Stomach (tissue), 9 donors: ENCODE data around the gene ORC3. TPM values are rescaled to one million over a fixed set of nuclear protein-coding genes. Genes with fewer than 3 reads are reported as not detected.

Source experiments
- DNase-seq, 2 donors: peaks; one replicate each; pipeline versions ENCODE4 v3.0.0 to v3.0.0-alpha.2; 2013 to 2019
- H3K27ac ChIP-seq, 5 donors: fragments of 200-600 bp in 4 of 5; sonication (generic) in 4 of 5; one replicate each; pipeline ENCODE4 v1.5.1; 2013 to 2019; ENCODE audit warnings: mild to moderate bottlenecking in 1 of 5, moderate library complexity in 1 of 5
- H3K27me3 ChIP-seq, 3 donors: fragments of 200-600 bp; sonication (generic); one replicate each; pipeline ENCODE4 v1.5.1; 2017 to 2019; ENCODE audit warnings: mixed run types in 1 of 3
- H3K36me3 ChIP-seq, 4 donors: fragments of 200-600 bp; sonication (generic); 1 replicate in 3 of 4; 2 replicates in 1 of 4; pipeline ENCODE4 v1.5.1; 2016 to 2019
- H3K4me1 ChIP-seq, 4 donors: fragments of 200-600 bp; sonication (generic); one replicate each; pipeline ENCODE4 v1.5.1; 2016 to 2019
- H3K4me3 ChIP-seq, 4 donors: fragments of 200-600 bp; sonication (generic) in 3 of 4; one replicate each; pipeline ENCODE4 v1.5.1; 2016 to 2019; ENCODE audit warnings: mild to moderate bottlenecking in 1 of 4
- H3K9me3 ChIP-seq, 4 donors: fragments of 200-600 bp; sonication (generic); one replicate each; pipeline ENCODE4 v1.5.1; 2016 to 2019
- EP300 ChIP-seq: sonication (generic); formaldehyde crosslinking; IDR thresholded peaks from one replicate; pipeline ENCODE4 v1.6.1; 2017; ENCODE audit warnings: antibody characterized with exemption
- POLR2A ChIP-seq, 4 donors: fragments of 450-650 bp; IDR thresholded peaks; one replicate each; pipeline ENCODE4 v1.6.1; 2016; ENCODE audit warnings: antibody characterized with exemption in 4 of 4, control low read depth in 2 of 4, mild to moderate bottlenecking in 1 of 4, moderate library complexity in 1 of 4
- POLR2AphosphoS5 ChIP-seq, 3 donors: sonication (generic); formaldehyde crosslinking; IDR thresholded peaks; one replicate each; pipeline ENCODE4 v1.6.1; 2016; ENCODE audit warnings: antibody characterized with exemption in 3 of 3
- WGBS, 5 donors: extraction: QIAGEN DNeasy Blood & Tissue Kit in 3 of 5; methylation state at CpG; one replicate each; pipeline versions ENCODE4 v1.1.5 to v1.1.7; 2013 to 2018; 5-methylcytosine and 5-hydroxymethylcytosine counted together
- intact Hi-C: fragments of 100-400 bp; cut with DNase I; formaldehyde crosslinking; loops from one replicate; pipeline ENCODE4 v1.15.1; 2023; ENCODE audit warnings: low total_unique reads
- polyA plus RNA-seq, 3 donors: library from polyadenylated mRNA; stranded (reverse); fragments of 200-250 nt; gene quantifications; one replicate each; pipeline ENCODE4 v1.2.3, GENCODE V29; 2013
- total RNA-seq, 5 donors: library from RNA; depleted of rRNA; stranded (reverse); fragments of >200 nt; gene quantifications; one replicate each; pipeline versions ENCODE4 v1.1.0 to v1.2.3, GENCODE V29; 2014 to 2016
- TF ChIP-seq, protein P1 (sequence below), 7 experiments: fragments of 450-650 bp in 4 of 7; fragments of 200-600 bp in 3 of 7; sonication (generic) in 3 of 7; IDR thresholded peaks; one replicate each; pipeline ENCODE4 v1.5.1; 2016 to 2019; ENCODE audit warnings: antibody characterized with exemption in 7 of 7, control low read depth in 2 of 7, mild to moderate bottlenecking in 1 of 7
- donor health status: healthy with polysubstance abuse.
- donor health status: Bipolar disorder and iron deficiency.
- donor health status: healthy.

ORC3 gene
- total and polyA plus RNA-seq, 8 donors = 5.8 to 33.8 (median 11.0) TPM

DNA sequence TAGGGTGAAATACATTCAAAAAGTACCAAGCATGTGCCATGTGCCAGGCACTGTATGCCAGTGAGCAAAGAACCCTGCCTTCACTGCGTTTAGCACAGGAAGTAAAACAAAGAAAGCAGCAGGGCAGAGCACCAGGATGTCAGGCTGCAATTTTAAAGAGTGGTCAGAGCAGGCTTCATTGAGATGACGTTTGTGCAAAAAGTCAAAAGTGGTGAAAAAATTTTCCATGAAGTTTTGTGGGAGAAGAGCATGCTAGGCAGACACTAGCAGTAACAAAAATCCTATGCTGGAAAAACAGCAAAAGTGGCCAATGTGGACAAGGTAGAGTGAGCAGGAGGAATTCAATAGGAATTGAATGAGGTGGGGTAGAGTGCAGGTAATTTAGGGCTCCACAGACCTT, 80.8 kb downstream of the ORC3 start:
- H3K27ac ChIP-seq = no peak overlapping the region
- intact Hi-C loops = no loop called here

DNA sequence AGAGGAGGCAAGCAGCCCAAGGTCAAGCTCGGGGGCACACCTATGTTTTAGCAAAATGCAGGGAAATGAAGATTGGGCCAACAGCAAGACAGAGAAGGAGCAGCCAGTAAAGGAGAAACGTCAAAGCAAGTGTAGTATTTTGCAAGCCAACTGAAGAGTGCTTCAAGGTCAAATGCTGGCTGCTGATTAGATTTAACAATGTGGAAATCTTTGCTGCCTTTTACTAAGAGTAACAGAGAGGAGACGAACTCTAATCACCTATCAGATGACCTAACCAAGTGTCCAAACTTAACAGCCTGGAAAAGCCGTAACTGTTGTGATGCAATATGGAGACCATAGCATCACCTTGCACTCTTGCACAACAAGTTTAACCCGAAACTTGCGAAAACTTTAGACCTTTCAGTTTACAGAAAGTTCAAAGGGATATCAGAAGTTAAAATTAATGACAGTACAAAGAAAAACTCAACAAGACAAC, 81.7 kb downstream of the ORC3 start:
- H3K27ac ChIP-seq = no peak overlapping the region
- TF ChIP-seq EP300 = no peak
- no peak for TF ChIP-seq POLR2A (IDR thresholded peaks at IDR 0.05)
- TF ChIP-seq, protein P1, sequence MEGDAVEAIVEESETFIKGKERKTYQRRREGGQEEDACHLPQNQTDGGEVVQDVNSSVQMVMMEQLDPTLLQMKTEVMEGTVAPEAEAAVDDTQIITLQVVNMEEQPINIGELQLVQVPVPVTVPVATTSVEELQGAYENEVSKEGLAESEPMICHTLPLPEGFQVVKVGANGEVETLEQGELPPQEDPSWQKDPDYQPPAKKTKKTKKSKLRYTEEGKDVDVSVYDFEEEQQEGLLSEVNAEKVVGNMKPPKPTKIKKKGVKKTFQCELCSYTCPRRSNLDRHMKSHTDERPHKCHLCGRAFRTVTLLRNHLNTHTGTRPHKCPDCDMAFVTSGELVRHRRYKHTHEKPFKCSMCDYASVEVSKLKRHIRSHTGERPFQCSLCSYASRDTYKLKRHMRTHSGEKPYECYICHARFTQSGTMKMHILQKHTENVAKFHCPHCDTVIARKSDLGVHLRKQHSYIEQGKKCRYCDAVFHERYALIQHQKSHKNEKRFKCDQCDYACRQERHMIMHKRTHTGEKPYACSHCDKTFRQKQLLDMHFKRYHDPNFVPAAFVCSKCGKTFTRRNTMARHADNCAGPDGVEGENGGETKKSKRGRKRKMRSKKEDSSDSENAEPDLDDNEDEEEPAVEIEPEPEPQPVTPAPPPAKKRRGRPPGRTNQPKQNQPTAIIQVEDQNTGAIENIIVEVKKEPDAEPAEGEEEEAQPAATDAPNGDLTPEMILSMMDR (IDR thresholded peaks at IDR 0.05) = no peak
- no peak for TF ChIP-seq POLR2AphosphoS5 (IDR thresholded peaks at IDR 0.05)
- WGBS, 5 donors = 73 to 81% (median 75%) methylated on average over 6 of the region's 6 CpGs

More for the DNA sequence above, 80.8 kb downstream of the ORC3 start:
- Histone ChIP-seq H3K4me1 (peaks cover 0 to 11% (median 3%) of the 10 kb centered on the region in 4 donors), H3K36me3 (peaks cover 6 to 71% (median 62%) of the 10 kb centered on the region in 4 donors), H3K27me3 (no peaks in the 10 kb centered on the region), H3K4me3 (no peak overlapping the region), H3K9me3 (no peaks in the 10 kb centered on the region)
- 40 to 63% (median 52%) methylated on average over 2 of the region's 2 CpGs for WGBS, 5 donors
- no peak for DNase-seq
- TF ChIP-seq POLR2AphosphoS5 (IDR thresholded peaks at IDR 0.05) (no peak), POLR2A (IDR thresholded peaks at IDR 0.05) (no peak), EP300 (no peak)
- TF ChIP-seq, protein P1 (IDR thresholded peaks at IDR 0.05) = no peak

GRCh38 chr6:87672641-87673040, 82.7 kb downstream of the ORC3 start:
- Histone ChIP-seq H3K9me3 (no peaks in the 10 kb centered on the region), H3K27ac (no peak overlapping the region), H3K36me3 (peaks cover 6 to 81% (median 75%) of the 10 kb centered on the region in 4 donors), H3K4me3 (no peak overlapping the region), H3K4me1 (peaks cover 0 to 11% (median 3%) of the 10 kb centered on the region in 4 donors), H3K27me3 (no peaks in the 10 kb centered on the region)
- 74 to 91% (median 80%) methylated on average over 2 of the region's 2 CpGs for WGBS, 5 donors
- DNase-seq = no peak
- intact Hi-C loops = no loop called here
- TF ChIP-seq EP300 (no peak), POLR2A (IDR thresholded peaks at IDR 0.05) (no peak), POLR2AphosphoS5 (IDR thresholded peaks at IDR 0.05) (no peak)
- TF ChIP-seq, protein P1 (IDR thresholded peaks at IDR 0.05) = no peak

More for the DNA sequence above, 81.7 kb downstream of the ORC3 start:
- H3K4me3 ChIP-seq = no peak overlapping the region
- H3K9me3 ChIP-seq = no peaks in the 10 kb centered on the region
- H3K4me1 ChIP-seq = peaks cover 0 to 11% (median 3%) of the 10 kb centered on the region in 4 donors
- peaks cover 6 to 79% (median 69%) of the 10 kb centered on the region in 4 donors for H3K36me3 ChIP-seq
- DNase-seq = no peak
- intact Hi-C loops = no loop called here
- no peaks in the 10 kb centered on the region for H3K27me3 ChIP-seq

- peaks cover 12 to 85% (median 77%) of the 10 kb centered on the region in 4 donors for H3K36me3 ChIP-seq
- H3K4me3 ChIP-seq = no peak overlapping the region
- 94 to 100% (median 97%) methylated on average over 3 to 5 of the region's 5 CpGs for WGBS, 5 donors
- H3K9me3 ChIP-seq = no peaks in the 10 kb centered on the region
- H3K4me1 ChIP-seq = peaks cover 0 to 11% (median 3%) of the 10 kb centered on the region in 4 donors
- no peak overlapping the region for H3K27ac ChIP-seq
- TF ChIP-seq POLR2A (IDR thresholded peaks at IDR 0.05) = no peak
- TF ChIP-seq, protein P1 (IDR thresholded peaks at IDR 0.05) = no peak
- TF ChIP-seq EP300 = no peak
- TF ChIP-seq POLR2AphosphoS5 (IDR thresholded peaks at IDR 0.05) = no peak
- no peak for DNase-seq
- intact Hi-C loops = no loop called here
- H3K27me3 ChIP-seq = no peaks in the 10 kb centered on the region
Observed at GRCh38 chr6:87673237-87673636, 83.3 kb downstream of the ORC3 start.
